NB4 (cell line): ENCODE data around the gene C11orf71.

ENCODE experiments used
- DNase-seq: peaks from one replicate; pipeline ENCODE4 v3.0.0; 2010; ENCODE audit warnings: low read depth
- H3K4me3 ChIP-seq: one replicate; pipeline ENCODE4 v1.5.1; 2011; ENCODE audit warnings: mild to moderate bottlenecking, low read depth, low read length, moderate library complexity
- MAX ChIP-seq: IDR thresholded peaks from 2 replicates; pipeline ENCODE4 v1.6.1; 2011; ENCODE audit warnings: low read depth, low read length
- MYC ChIP-seq: IDR thresholded peaks from 2 replicates; pipeline ENCODE4 v1.6.1; 2011; ENCODE audit warnings: low read depth, low read length
- POLR2A ChIP-seq: IDR thresholded peaks from 2 replicates; pipeline ENCODE4 v1.6.1; 2011; ENCODE audit warnings: mild to moderate bottlenecking; ENCODE audit not compliant: insufficient read length; ENCODE audit errors: extremely low read depth
- TF ChIP-seq, protein P1 (sequence below): IDR thresholded peaks from one replicate; pipeline ENCODE4 v1.5.1; 2012; ENCODE audit warnings: low read depth, low read length

Gene C11orf71, protein sequence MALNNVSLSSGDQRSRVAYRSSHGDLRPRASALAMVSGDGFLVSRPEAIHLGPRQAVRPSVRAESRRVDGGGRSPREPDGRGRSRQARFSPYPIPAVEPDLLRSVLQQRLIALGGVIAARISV

GRCh38 chr11:114400216-114400914 is at the start of gene C11orf71, which contains the start of gene RBM7:
Gene C11orf71 (minus strand): TSS chr11:114400511. CDS start chr11:114400331, 180 bp downstream.
Gene RBM7 (plus strand): TSS chr11:114400666. CDS start chr11:114400672, 6 bp downstream.
- H3K4me3 ChIP-seq = peak within 1 kb of the TSS; percentile 83
- DNase-seq = peak; percentile 99
- peak; percentile 82 for TF ChIP-seq MAX
- TF ChIP-seq, protein P1, sequence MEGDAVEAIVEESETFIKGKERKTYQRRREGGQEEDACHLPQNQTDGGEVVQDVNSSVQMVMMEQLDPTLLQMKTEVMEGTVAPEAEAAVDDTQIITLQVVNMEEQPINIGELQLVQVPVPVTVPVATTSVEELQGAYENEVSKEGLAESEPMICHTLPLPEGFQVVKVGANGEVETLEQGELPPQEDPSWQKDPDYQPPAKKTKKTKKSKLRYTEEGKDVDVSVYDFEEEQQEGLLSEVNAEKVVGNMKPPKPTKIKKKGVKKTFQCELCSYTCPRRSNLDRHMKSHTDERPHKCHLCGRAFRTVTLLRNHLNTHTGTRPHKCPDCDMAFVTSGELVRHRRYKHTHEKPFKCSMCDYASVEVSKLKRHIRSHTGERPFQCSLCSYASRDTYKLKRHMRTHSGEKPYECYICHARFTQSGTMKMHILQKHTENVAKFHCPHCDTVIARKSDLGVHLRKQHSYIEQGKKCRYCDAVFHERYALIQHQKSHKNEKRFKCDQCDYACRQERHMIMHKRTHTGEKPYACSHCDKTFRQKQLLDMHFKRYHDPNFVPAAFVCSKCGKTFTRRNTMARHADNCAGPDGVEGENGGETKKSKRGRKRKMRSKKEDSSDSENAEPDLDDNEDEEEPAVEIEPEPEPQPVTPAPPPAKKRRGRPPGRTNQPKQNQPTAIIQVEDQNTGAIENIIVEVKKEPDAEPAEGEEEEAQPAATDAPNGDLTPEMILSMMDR = no peak
- peak; percentile 85 for TF ChIP-seq MYC
- TF ChIP-seq POLR2A = peak; percentile 99

GRCh38 chr11:114449845-114450244 is 49.5 kb upstream of the C11orf71 start:
- H3K4me3 ChIP-seq = no peak overlapping the region
- TF ChIP-seq, protein P1 = no peak
- TF ChIP-seq MAX = no peak
- no peak for TF ChIP-seq POLR2A
- no peak for TF ChIP-seq MYC
- DNase-seq = no peak

DNA sequence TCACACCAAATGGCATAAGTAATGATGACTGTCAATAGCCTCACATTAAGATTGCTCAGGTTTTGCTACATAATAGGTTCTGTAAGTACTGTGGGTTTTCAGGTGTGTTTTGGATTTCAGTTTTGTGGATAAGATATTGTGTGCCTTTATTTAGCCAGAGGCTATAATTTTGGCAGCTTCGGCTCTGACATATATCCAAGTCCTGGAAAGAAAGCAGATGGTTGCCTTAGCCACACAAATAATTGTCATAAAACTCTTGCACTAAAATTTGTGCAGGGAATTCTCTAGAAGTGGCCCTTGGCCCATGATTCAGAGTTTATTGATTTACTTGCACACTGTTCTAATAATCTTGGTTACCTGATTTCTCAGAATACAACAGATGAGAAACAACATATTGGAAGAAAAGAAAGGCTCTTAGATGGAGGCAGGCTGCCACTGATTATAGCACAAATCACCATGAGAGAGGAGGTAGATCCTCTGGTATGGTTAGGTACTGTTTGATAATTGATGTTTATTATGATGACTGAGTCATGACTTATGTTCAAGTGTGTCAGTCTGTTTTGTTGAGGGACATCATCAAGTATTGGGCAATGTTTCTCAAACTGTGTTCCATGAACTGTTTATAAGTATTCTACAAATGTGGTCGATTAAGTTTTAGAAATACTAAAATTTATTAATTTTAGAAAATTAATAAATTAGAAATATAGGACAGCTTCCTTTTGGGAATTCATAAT is 48.6 kb upstream of the C11orf71 start:
- TF ChIP-seq MAX (no peak), POLR2A (no peak), MYC (no peak)
- TF ChIP-seq, protein P1 = no peak
- H3K4me3 ChIP-seq = no peak overlapping the region
- DNase-seq = no peak

- TF ChIP-seq MYC (no peak), MAX (no peak), POLR2A (no peak)
- TF ChIP-seq, protein P1 = no peak
- H3K4me3 ChIP-seq = no peak overlapping the region
- no peak for DNase-seq
Measured at GRCh38 chr11:114447892-114448291, 47.6 kb upstream of the C11orf71 start.

GRCh38 chr11:114447444-114447843 is 47.1 kb upstream of the C11orf71 start:
- DNase-seq = no peak
- TF ChIP-seq MAX = no peak
- TF ChIP-seq MYC = no peak
- TF ChIP-seq, protein P1 = no peak
- TF ChIP-seq POLR2A = no peak
- H3K4me3 ChIP-seq = no peak overlapping the region
